ENCODE measurements around the gene NOBOX.
"Not testable (repeated sequence)": the region's sequence is repeated elsewhere in the genome, so short reads cannot be mapped to it uniquely, and the experiment has no call there.

The NOBOX gene

DNA sequence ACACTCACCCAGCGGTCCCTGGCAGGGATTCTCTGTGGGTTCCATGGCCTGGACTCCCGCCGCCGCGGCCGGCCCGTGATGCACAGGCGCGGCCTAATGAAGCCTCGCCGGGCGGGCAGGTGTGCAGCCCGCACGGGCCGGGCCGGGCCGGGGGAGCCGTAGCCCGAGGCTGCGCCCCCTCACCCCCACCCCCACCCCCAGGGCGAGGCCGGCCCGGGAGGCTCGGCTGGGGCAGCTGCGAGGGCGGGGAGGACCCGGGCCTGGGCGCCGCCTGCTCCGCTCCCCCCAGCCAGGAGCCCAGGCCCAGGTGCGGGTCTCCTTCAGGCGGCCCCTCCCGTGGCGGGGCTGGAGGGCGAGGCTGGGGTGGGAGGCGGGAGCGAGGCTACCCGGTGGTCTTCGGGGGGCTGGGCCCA lies at the start of gene NOBOX:
NOBOX (minus strand) TSS at position 45 of the 413 bp plus-strand sequence.
- DNase-seq: no peak

DNA sequence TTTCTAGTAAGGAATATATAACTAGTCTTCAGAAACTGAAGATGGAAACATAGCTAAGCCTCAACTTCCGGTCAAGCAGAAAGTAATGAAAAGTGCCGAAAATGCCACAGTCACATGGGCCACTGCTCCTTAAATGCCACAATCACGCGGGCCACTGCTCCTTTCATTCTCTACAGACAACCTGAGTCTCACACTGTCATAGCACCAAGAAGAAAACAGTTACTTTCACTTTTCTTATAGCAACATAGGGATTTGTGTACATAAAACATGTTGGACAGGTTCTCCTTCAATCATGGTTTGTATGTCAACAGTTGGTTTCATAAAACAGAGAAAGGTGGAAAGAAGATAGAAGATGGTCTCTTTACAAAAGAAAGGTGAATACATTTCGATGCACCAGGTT lies 48.6 kb upstream of the NOBOX start:
- DNase-seq: no peak

DNA sequence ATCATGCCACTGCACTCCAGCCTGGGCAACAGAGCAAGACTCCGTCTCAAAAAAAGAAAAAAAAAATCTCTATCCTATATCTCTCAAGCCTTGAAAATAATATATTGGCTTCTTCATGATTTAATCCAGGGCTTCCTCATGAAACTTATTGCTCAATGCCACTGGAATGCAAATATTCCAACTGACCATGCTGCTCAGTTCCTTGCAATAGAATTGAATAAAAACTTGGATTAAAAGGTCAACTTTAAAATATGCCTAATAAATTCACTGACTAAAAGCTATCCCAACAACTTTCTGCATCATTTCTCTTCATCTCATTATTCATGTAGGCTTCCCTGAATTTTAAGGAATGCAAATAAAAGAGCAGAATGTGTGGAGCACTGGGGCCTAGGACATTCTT lies 42.1 kb upstream of the NOBOX start:
- DNase-seq: no peak

DNA sequence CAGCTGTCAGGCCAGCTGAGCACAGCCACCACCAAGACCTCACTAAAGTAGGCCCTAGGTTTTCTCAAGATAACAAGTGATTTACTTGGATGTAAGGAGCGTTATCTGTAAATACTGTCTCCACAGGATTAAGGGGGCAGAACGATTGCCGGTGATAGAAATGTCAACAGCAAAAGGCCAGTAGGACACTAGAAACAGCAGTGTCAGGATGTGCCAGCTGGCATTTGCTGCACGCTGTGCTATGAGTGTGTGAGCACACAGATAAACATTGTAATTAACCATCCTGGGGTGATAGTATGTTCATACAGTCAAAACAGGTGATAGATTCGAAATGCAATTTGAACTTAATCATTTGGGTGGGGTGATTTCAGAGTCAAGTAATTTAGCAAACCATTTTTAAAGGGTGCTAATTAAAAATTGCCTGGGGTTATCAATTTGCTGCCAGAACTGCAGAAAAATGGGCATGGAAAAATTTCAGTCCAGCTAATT lies 36.3 kb upstream of the NOBOX start:
- DNase-seq: no peak

DNA sequence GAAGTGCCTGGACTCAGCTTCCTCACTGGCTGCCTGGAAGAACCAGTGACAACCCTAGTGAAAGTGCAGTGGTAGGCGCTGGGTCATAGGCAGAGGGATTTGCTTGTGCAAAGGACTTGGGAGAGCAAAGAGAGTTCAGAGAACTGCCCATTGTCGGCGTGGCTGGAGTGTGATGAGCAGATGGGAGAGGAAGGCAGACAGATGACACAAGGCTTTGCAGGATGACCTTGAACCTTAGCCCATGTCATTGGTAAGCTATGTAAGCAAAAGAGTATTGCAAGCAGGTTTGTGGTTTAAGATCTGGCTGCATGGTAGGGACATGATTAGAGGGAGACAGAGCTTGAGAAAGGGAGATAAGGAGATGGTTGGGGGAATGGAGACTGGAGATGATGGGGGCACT lies 35.3 kb upstream of the NOBOX start:
- DNase-seq: no peak

DNA sequence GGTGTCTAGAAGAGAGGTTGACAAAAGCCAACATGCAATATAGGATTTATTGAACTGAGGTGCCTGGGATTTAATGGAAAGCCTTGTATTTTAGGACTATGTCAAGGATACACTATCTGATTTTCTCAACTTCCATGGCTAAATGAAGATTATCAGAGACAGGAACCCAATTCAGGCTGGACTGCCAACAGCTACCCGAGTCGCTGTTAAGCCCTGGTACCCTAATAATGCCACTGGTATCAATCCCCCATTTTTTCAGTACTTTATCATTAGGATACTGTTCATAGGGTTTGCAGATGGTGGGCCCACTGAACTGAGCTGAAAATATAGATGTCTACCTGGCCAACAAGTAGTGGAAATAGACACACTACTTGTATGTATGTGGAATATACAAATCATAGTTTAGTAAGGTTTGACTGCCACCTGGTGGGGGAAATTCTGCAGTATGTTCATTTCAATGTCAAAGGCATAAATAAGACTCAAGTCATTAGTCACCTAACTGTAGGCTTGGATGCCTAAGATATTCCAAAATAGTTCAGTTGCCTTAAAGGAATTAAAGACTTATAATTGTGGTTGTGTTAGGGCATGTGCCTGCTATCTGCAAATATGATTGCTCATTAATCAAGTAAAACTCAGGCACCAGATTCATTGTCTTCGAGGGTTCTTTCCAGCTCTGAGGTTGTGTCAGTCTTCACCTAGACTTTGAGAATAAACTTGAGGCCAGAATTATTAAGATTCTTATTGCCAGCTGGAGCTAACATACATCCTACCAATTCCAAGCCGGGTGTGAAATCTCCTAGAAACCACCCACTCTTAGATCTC lies 34.1 kb upstream of the NOBOX start:
- no peak for DNase-seq

DNA sequence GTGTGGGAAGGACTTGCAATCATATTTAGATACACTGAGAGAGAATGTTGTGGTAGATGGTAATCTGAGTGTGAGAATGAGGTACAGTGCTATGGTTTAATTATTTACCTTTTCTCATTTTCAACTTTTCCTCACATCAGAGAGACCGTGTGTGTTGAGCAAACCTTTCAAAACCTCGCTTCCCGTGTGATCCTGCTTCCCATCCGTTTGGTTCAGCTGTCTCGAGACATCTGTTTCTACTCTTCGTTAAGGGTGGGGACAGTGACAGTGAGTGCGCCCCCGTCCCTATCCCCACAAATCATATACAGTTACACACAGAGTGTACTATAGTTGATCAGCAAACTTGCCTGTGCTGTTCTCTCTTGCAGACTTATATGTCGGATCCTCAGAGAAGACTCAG lies 33.0 kb upstream of the NOBOX start:
- no peak for DNase-seq

DNA sequence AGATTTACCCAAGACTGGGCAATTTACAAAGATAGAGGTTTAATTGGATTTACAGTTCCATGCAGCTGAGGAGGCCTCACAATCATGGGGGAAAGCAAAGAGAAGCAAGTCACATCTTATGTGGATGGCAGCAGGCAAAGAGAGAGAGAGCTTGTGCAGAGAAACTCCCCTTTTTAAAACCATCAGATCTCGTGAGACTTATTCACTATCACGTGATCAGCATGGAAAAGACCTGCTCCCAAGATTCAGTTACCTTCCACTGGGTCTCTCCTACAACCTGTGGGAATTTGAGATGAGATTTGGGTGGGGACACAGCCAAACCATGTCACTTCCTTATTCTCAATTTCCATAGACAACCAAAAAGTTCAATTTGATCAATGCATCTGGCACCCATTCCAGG lies 24.9 kb upstream of the NOBOX start:
- no peak for DNase-seq

DNA sequence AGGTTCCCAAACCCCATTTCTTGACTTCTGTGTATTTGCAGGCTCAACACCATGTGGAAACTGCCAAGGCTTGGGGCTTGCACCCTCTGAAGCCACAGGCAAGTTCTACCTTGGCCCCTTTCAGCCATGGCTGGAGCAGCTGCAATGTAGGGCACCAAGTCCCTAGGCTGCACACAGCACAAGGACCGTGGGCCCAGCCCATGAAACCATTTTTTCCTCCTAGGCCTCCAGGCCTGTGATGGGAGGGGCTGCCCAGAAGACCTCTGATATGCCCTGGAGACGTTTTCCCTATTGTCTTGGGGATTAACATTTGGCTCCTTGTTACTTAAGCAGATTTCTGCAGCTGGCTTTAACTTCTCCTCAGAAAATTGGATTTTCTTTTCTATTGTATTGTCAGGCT lies 24.0 kb upstream of the NOBOX start:
- not testable (repeated sequence) for DNase-seq

DNA sequence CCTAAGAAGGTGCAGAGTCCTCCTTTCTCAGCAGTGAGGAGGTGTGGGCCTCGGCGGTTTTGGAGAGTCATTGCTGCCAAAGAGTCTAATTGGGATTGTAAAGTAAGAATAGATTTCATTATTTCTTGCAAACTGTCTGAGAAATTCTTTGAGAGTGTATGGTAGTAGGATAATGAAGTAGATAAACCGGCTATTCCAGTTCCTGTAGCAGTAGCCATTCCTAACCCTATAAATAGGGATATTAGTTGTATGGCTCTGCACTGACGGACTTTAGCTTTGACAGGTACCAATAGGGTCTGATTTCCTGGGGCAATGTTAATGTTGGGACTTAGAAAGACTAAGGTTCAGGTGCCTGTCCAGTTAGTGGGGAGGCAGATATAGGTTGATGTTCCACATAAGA lies 15.4 kb upstream of the NOBOX start:
- not testable (repeated sequence) for DNase-seq

DNA sequence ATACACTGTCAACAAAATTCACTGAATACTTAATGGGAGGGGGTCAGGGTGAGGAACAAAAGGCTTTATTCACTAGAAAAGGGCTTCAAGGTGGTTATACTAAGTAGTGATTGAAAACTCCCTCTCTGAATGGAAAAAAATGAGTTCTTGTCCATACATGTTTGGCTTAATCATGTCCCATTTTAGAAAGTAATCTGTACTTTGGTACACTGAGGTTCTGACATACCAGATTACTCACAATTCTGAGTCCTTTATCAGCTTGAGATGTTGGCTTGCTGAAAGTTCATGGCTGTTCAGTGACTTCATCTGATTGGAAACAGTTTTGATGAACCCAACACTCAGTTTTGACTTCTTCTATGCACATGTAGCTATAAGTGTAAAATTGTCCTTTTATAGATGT lies 12.8 kb upstream of the NOBOX start:
- DNase-seq: no peak

DNA sequence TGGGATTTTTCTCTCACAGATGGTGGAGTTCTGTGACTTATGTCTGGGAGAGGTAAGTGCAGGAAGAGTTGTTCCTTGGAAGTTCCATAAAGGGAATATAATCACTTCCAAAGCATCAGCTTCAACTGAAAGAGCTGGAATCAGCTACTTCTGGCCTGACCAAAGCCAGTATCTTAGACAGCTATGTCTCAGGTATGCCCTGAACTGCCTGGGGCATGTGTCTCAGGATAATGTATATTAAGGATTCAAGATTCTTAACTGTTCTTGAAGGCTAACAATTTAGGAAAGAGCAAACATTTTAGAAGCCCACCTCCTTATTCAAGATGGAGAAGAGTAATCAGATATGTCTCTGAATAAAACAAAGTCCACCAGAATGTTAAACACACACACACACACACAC lies 12.4 kb upstream of the NOBOX start:
- no peak for DNase-seq

DNA sequence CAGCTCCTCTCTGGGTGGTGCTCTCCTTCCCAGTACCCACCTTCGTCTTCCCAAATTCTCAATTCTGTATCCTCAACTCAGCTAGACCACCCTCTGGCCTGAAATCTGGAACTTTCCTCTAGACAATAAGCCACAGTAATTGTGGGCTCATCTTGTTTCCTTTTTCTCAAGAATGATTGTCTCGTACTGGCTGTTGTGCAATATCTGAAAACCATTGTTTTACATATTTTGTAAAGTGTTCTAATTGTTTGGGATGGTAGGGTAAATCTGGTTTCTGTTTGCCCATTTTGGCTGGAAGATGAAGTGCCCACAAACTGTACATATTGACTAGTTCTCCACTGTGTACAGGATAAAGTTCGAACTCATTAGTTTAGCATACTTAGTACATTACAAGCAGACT lies 11.3 kb upstream of the NOBOX start:
- no peak for DNase-seq

DNA sequence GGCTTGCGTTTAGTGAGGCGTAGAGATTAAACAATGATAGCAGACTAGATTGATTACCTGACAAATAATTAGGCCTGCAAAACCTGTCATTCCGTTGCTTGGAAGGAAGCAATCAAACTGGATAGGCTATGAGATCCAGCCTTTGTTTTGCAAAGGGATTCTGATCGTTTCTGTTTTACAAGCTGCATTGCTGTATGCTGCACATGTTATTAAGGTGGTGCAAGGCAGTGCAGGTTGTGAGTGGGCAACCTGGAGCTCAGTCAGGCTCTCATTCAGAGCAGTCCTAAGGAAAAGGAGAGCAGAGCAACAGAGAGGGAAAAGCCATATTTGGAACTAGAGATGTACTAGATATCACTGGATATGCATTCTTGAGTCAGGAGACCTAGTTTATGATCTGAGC lies 6.9 kb upstream of the NOBOX start:
- no peak for DNase-seq

DNA sequence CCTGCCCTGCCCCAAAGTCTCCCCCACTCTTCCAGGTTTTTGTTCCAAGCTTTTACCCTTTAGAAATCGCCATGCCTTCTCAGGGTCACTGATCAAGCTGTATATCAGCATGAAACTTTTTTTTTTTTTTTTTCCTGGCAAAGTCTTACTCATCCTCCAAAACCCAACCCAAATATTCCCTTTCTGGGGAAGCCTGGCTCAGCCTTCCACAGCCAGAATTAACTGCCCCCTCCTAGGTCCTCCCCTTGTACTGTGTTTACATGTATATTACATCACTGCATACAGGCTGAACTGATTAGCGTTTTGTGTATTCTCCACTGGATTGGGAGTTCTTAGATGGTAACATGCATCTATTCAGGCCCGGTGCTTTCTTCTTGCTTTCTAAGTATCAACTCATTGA lies 4.6 kb upstream of the NOBOX start:
- no peak for DNase-seq

DNA sequence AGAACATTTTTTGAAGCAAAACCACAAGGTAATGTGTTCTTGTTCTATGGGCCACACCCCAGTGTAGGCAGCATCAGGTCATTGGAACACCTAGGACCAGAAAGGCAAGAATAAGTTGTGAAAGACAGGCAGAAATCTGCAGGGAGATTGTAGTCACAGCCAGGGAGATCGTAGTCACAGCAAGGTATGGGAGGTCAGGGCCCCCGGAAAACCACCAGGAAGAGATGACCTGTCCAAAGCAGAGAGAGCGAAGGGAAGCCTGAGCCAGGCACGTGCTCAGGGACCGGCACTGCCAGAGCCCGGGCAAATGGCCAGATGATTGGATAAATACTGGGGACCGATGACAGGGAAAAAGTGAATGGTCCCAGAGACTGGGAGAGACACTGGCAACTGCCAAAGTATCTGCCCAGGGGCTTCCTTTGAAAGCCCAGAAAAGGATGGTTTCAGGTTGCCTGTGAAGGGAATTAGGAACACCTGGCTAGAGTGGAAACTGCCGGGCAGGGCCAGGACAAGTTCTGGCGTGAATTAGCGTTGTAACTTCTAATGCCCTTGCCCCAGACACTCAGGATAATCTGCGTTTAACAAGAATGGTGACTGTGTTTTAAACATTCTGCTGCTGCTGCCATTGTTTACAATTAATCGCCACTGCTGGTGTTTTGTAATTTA lies 3.9 kb upstream of the NOBOX start:
- DNase-seq: no peak

DNA sequence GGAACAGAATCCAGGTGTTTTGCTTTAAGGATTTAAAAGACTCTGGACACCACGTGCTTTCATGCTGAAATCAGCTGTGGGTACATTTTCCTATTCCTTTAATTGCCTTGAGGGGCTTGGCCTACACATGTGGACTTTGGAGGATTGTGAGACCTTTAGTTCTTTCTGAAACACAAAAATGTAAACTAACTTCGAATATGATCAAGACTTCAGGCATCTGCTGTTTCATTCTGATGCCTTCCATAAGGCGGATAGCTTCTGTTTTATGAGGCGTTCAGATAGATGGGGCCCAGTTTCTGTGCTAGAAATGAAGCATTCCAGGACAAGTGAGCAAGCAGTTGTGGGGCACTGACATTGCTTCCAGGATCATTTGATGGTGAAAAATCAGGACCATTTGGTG lies 1.5 kb upstream of the NOBOX start:
- DNase-seq: no peak

DNA sequence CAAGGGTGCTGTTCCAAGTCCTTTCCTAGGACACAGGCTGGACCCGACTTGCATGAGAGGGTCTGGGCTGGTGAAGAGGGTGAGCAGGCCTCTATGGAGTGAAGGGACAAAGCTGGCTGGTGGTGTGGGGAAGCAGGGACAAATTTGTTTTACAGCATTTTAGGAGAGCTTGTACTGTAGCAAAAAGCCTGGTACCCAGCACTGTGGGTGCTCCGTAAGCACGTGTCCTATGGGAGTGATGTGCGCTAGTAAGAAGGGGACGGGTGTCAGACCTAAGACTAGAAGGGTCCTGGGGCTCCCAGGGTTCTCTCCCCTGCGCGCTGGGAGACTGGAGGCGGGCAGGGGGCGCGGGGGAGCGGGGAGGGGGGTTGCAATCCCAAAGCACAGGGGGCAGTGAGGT lies 391 bp downstream of the NOBOX start:
- no peak for DNase-seq

DNA sequence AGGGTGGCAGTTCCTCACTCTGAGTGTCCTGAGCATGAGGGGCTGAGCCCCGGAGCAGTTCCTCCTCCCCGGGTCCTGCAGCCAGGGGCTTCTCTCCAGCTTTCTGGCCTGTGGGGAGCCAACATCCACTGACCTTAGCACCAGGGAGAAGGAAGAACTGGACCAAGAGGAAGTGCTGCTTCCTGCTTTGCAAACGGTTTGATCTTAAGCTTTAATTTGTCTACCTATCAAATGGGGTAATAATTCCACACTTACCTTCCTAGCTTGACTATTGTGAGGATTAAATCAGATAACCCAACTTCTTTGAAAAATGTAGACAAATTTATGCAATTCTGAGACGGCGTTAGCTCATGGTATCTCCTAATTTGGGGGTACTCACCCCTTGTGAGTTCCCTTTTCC lies 2.0 kb downstream of the NOBOX start:
- no peak for DNase-seq

DNA sequence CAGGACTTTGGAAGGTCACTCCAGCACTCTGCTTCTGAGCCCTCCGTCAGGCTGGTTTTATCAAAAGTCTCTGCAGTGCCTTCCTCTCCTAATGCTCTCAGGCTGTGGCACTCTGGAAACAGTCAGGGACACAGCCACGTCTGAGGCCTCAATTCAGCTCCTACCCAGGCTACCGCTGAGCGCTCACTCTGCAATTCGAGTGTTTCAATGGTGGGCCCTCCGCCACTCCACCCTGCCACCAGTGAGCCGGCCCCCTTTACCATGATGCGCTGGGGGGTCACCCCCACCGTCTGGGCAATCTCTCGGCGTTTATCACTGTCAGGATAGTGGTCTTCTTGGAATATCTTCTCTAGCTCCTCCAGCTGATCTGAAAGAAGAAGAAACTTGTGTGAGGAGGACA lies 3.5 kb downstream of the NOBOX start:
- DNase-seq: no peak

DNA sequence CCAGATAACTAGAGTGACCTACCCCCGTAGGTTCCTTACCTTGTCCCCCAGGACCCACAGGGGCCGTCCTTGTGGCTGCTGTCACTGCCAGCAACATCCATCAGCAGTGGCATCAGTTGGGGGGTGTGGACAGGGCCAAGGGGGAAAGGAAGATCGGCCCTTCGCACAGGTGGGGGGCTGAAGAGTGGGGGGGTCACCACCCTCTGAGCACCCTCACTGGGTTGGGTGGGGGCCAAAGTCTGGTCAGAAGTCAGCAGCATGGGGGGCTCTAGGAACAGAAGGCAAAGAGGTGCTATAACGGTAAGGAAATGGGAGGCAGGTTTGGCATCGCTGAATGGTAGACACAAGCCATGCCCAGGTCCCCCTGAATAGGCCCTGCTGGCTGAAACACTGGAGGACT lies 4.6 kb downstream of the NOBOX start:
- DNase-seq: no peak

DNA sequence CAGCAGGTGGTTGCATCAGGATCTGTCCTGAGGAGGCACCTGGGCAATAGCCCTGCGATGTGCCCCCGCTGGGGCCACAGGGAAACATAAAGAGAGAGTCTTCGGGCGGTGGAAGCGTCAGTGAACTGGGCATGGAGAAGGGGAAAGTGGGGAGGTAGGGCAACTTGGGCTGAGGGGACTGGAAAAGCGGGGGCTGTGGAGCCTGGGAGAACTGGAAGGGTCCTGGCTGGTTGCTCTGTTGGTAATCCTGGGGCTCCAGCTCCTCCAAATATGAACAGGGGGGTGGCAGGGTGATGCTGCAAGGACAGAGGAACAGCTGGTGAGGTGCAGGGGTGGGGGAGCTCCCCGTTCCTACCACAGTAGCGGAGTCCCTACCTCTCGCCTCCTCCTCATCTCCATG lies 5.2 kb downstream of the NOBOX start:
- no peak for DNase-seq

DNA sequence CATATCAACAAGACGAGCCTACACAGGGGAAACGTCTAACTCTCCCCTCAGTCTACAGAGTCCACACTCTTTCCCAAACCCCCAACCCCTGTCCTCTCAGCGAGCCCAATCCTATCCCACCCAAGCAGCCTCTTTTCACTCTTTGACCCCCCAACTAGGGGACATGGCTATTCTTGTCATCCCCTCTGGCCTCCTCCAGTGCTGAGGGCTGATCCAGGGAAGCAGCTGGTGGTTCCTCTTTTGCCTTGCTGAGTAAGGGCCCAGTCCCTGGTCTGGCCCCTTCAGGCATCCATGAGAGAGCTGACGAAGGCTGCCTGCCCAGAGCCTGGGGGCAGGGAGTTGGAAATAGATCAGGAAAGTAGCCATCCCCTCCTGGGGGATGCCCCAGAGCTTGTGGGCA lies 6.4 kb downstream of the NOBOX start:
- DNase-seq: no peak

DNA sequence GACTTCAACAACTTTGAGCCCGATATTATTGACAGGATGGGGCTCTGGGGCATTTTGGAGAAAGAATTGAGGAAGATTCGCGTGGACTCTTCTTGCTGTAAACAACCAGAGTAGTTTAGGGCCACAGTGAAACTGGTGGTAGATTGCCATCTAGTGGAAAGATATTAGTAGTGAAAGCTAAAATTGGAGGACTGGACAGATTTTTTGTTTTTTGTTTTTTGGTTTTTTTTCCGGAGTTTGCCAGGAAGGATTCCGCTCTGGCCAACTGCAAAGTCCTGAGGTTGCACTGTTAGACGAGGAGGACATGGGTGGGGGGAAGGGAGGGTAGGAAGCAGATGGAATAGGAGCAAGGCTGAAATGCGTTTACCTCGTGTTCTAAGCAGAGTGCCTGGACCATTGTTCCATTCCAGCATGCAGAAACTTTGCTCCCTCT lies 11.7 kb downstream of the NOBOX start:
- no peak for DNase-seq

DNA sequence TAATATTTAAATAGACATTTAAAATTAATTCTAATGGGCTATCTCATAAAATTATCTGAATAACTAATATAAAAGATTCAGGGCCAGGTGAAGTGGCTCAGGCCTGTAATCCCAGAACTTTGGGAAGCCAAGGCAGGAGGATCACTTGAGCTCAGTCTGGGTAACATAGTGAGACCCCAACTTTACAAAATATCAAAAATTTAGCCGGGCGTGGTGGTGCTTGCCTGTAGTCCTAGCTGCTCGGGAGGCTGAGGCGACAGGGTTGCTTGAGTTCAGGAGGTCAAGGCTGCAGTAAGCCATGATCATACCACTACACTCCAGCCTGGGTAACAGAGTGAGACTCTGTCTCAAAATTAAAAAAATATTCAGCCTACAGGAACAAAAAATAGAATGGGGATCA lies 12.5 kb downstream of the NOBOX start:
- no peak for DNase-seq
